Lower leg skin (tissue), 3 donors: ENCODE measurements around the gene KCNT1.

Experiments
- CTCF ChIP-seq, 3 donors: fragments of 450-650 bp; IDR thresholded peaks; one replicate each; pipeline ENCODE4 v1.5.1; 2016; ENCODE audit warnings: antibody characterized with exemption in 3 of 3, mild to moderate bottlenecking in 3 of 3, moderate library complexity in 2 of 3
- POLR2A ChIP-seq, 2 donors: fragments of 450-650 bp; IDR thresholded peaks; one replicate each; pipeline ENCODE4 v1.6.1; 2016 to 2017; ENCODE audit warnings: antibody characterized with exemption in 2 of 2, mild to moderate bottlenecking in 1 of 2, moderate library complexity in 1 of 2

GRCh38 chr9:135788576-135789300 lies 86.8 kb downstream of the KCNT1 start:
- TF ChIP-seq CTCF (IDR thresholded peaks at IDR 0.05) (no peak), POLR2A (IDR thresholded peaks at IDR 0.05) (no peak)
